Measurements from ENCODE around the gene MAGI2. TPM values are rescaled to one million over a fixed set of nuclear protein-coding genes. Genes with fewer than 3 reads are reported as not detected.

MAGI2 gene
- total RNA-seq, 1 experiment from 2014 or later: 0.34 TPM

DNA sequence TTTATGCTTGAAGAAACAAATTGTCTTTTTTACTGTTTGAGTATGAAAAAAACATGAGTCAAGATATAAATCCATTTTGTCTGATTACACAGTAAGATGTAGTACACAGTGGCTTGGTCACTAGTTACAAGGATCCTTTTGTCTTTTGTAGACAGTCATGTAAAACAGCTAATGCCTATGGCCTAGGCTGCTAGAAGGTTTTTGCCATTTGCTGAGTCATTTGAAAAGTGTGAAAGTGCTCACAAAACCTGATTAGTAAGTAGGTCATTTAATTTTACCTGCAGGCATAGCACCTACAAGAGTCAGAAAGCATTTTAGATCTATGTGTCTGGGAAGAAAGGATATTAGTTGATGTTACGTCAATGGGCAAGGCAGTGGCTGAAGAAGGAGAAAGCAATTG, 819.4 kb downstream of the MAGI2 start:
- H3K4me3 ChIP-seq (ENCODE audit: low read depth, low read length, poor library complexity, severe bottlenecking): no peak overlapping the region
- H3K27ac ChIP-seq (ENCODE audit: low read depth, low read length, poor library complexity, severe bottlenecking): no peak overlapping the region
- ChIA-PET CTCF (no interaction called here), POLR2A (ENCODE audit: low non-redundant PET) (no interaction called here)
- DNase-seq (ENCODE audit: low spot score): no peak
- no TSS peak for BruUV-seq (replicated peaks)
- TF ChIP-seq, protein P1, sequence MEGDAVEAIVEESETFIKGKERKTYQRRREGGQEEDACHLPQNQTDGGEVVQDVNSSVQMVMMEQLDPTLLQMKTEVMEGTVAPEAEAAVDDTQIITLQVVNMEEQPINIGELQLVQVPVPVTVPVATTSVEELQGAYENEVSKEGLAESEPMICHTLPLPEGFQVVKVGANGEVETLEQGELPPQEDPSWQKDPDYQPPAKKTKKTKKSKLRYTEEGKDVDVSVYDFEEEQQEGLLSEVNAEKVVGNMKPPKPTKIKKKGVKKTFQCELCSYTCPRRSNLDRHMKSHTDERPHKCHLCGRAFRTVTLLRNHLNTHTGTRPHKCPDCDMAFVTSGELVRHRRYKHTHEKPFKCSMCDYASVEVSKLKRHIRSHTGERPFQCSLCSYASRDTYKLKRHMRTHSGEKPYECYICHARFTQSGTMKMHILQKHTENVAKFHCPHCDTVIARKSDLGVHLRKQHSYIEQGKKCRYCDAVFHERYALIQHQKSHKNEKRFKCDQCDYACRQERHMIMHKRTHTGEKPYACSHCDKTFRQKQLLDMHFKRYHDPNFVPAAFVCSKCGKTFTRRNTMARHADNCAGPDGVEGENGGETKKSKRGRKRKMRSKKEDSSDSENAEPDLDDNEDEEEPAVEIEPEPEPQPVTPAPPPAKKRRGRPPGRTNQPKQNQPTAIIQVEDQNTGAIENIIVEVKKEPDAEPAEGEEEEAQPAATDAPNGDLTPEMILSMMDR (conservative IDR thresholded peaks at IDR 0.05; ENCODE audit: low read depth, low read length): no peak
- no peak for TF ChIP-seq EZH2 (IDR thresholded peaks at IDR 0.05; ENCODE audit: borderline replicate concordance, low read depth, low read length, poor library complexity, severe bottlenecking)
- H3K4me1 ChIP-seq (ENCODE audit: insufficient read depth, low read length, poor library complexity, severe bottlenecking): no peaks in the 10 kb centered on the region
- intact Hi-C loops (cut with micrococcal nuclease; ENCODE audit: unreplicated experiment): no loop called here
- H3K36me3 ChIP-seq (ENCODE audit: insufficient read depth, low read length, poor library complexity, severe bottlenecking): no peaks in the 10 kb centered on the region
- no peaks in the 10 kb centered on the region for H3K9me3 ChIP-seq (ENCODE audit: low read depth, low read length, poor library complexity, severe bottlenecking)
- H3K27me3 ChIP-seq (replicated peaks; ENCODE audit: insufficient read depth, low read depth, low read length, poor library complexity): no peaks in the 10 kb centered on the region

DNA sequence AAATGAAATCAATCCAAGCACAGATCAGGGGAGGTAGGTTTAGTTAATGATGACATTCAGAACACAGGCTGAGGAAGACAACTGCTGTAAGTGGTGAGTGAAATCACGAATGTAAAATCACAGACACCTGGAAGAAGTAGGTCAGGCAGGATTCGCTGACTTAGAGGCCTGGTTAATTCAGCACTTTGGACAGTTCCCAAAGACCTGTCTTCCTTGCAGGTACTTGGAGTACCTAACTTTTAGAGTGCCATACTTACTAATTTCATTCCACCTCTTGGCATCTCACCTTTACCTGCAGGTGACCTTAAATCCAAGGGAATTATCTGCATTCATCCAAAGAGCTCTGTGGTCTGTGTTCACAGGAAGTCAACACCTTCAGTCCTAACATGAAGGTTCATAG, 832.5 kb downstream of the MAGI2 start:
- Histone ChIP-seq H3K9me3 (ENCODE audit: low read depth, low read length, poor library complexity, severe bottlenecking) (no peaks in the 10 kb centered on the region), H3K4me3 (ENCODE audit: low read depth, low read length, poor library complexity, severe bottlenecking) (no peak overlapping the region), H3K4me1 (ENCODE audit: insufficient read depth, low read length, poor library complexity, severe bottlenecking) (no peaks in the 10 kb centered on the region), H3K27me3 (replicated peaks; ENCODE audit: insufficient read depth, low read depth, low read length, poor library complexity) (no peaks in the 10 kb centered on the region), H3K27ac (ENCODE audit: low read depth, low read length, poor library complexity, severe bottlenecking) (no peak overlapping the region), H3K36me3 (ENCODE audit: insufficient read depth, low read length, poor library complexity, severe bottlenecking) (no peaks in the 10 kb centered on the region)
- intact Hi-C loops (cut with micrococcal nuclease; ENCODE audit: unreplicated experiment): no loop called here
- no TSS peak for BruUV-seq (replicated peaks)
- CTCF ChIA-PET: no interaction called here
- POLR2A ChIA-PET (ENCODE audit: low non-redundant PET): no interaction called here
- TF ChIP-seq, protein P1 (conservative IDR thresholded peaks at IDR 0.05; ENCODE audit: low read depth, low read length): no peak
- TF ChIP-seq EZH2 (IDR thresholded peaks at IDR 0.05; ENCODE audit: borderline replicate concordance, low read depth, low read length, poor library complexity, severe bottlenecking): no peak
- peak; percentile 6 for DNase-seq (ENCODE audit: low spot score)

DNA sequence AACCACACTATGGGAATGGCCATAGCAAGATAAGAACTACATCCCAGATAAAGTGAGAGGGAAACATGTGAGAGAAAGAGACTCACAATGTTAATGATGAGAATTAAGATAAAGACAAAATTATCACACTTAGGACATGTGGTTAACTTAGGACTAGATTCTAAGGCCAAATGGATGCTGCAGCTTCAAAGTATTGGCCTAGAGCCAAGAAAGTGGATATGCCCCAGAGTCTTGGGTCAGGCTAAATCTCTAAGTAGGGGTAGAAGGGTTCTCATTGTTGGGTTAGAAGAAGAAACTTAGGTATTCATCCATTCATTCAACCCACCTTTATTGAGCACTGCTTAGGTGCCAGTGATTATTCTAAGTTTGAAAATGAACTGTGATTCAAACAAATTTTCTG, 836.9 kb downstream of the MAGI2 start:
- DNase-seq (ENCODE audit: low spot score): no peak
- CTCF ChIA-PET: no interaction called here
- Histone ChIP-seq H3K4me3 (ENCODE audit: low read depth, low read length, poor library complexity, severe bottlenecking) (no peak overlapping the region), H3K27ac (ENCODE audit: low read depth, low read length, poor library complexity, severe bottlenecking) (no peak overlapping the region), H3K4me1 (ENCODE audit: insufficient read depth, low read length, poor library complexity, severe bottlenecking) (no peaks in the 10 kb centered on the region), H3K36me3 (ENCODE audit: insufficient read depth, low read length, poor library complexity, severe bottlenecking) (no peaks in the 10 kb centered on the region), H3K27me3 (replicated peaks; ENCODE audit: insufficient read depth, low read depth, low read length, poor library complexity) (no peaks in the 10 kb centered on the region), H3K9me3 (ENCODE audit: low read depth, low read length, poor library complexity, severe bottlenecking) (no peaks in the 10 kb centered on the region)
- POLR2A ChIA-PET (ENCODE audit: low non-redundant PET): no interaction called here
- intact Hi-C loops (cut with micrococcal nuclease; ENCODE audit: unreplicated experiment): no loop called here
- no TSS peak for BruUV-seq (replicated peaks)
- TF ChIP-seq, protein P1 (conservative IDR thresholded peaks at IDR 0.05; ENCODE audit: low read depth, low read length): no peak
- no peak for TF ChIP-seq EZH2 (IDR thresholded peaks at IDR 0.05; ENCODE audit: borderline replicate concordance, low read depth, low read length, poor library complexity, severe bottlenecking)

Measured in A673 (cell line).